ENCODE results near the gene ATG13. TPM values are rescaled to one million over a fixed set of nuclear protein-coding genes. Genes with fewer than 3 reads are reported as not detected.

Gene ATG13
- total RNA-seq, 4 donors from 2014 or later: 33.4 to 76.0 (median 67.0) TPM

- Histone ChIP-seq H3K27me3 (no peaks in the 10 kb centered on the region), H3K36me3 (peaks cover 0 to 35% of the 10 kb centered on the region in 2 donors), H3K9me3 (no peaks in the 10 kb centered on the region), H3K4me3 (no peak overlapping the region), H3K27ac (peak overlapping the region; percentile 74 to 88 (median 77)), H3K4me1 (peaks cover 61 to 67% of the 10 kb centered on the region in 2 donors)
- TF ChIP-seq CTCF (IDR thresholded peaks at IDR 0.05 in 4 of 5, conservative IDR thresholded peaks at IDR 0.05 in 1 of 5): no peak
- no peak for TF ChIP-seq POLR2A (IDR thresholded peaks at IDR 0.05)
- intact Hi-C loops (cut with DNase I; ENCODE audit: low total_unique reads) (loop anchor here (2.0 kb wide), 1 partner anchor 23 kb away; no protein-coding TSS in a partner anchor), in situ Hi-C loops (cut with MboI; ENCODE audit: low sequenced_read_pairs in 4 of 4) (no loop called here)
- ATAC-seq (no peak), DNase-seq (no peak)
These were observed 80.0 kb downstream of the ATG13 start for GRCh38 chr11:46697303-46697702.

GRCh38 chr11:46697723-46698122 is 80.4 kb downstream of the ATG13 start:
- Histone ChIP-seq H3K27ac (peak overlapping the region; percentile 74 to 88 (median 77)), H3K4me3 (no peak overlapping the region), H3K27me3 (no peaks in the 10 kb centered on the region), H3K9me3 (no peaks in the 10 kb centered on the region), H3K36me3 (peaks cover 0 to 37% of the 10 kb centered on the region in 2 donors), H3K4me1 (peaks cover 65 to 70% of the 10 kb centered on the region in 2 donors)
- in situ Hi-C loops (cut with MboI; ENCODE audit: low sequenced_read_pairs in 4 of 4) (no loop called here), intact Hi-C loops (cut with DNase I; ENCODE audit: low total_unique reads) (loop anchor here (2.0 kb wide), 1 partner anchor 23 kb away; no protein-coding TSS in a partner anchor)
- DNase-seq (no peak), ATAC-seq (no peak)
- TF ChIP-seq POLR2A (IDR thresholded peaks at IDR 0.05) (no peak), CTCF (IDR thresholded peaks at IDR 0.05 in 4 of 5, conservative IDR thresholded peaks at IDR 0.05 in 1 of 5) (no peak)

GRCh38 chr11:46698597-46698996 is 81.2 kb downstream of the ATG13 start:
- intact Hi-C loops (cut with DNase I; ENCODE audit: low total_unique reads) (no loop called here), in situ Hi-C loops (cut with MboI; ENCODE audit: low sequenced_read_pairs in 4 of 4) (no loop called here)
- peak overlapping the region in 1 of 4 donors; percentile 91 for H3K4me3 ChIP-seq
- TF ChIP-seq CTCF (IDR thresholded peaks at IDR 0.05 in 4 of 5, conservative IDR thresholded peaks at IDR 0.05 in 1 of 5) (no peak), POLR2A (IDR thresholded peaks at IDR 0.05) (no peak)
- H3K27me3 ChIP-seq: no peaks in the 10 kb centered on the region
- DNase-seq (no peak), ATAC-seq (no peak)
- no peaks in the 10 kb centered on the region for H3K9me3 ChIP-seq
- peaks cover 0 to 40% of the 10 kb centered on the region in 2 donors for H3K36me3 ChIP-seq
- H3K27ac ChIP-seq: peak overlapping the region; percentile 74 to 92 (median 81)
- H3K4me1 ChIP-seq: peaks cover 69 to 70% of the 10 kb centered on the region in 2 donors

GRCh38 chr11:46700241-46701077 is 83.1 kb downstream of the ATG13 start, which contains the start of the genes ARHGAP1 and ZNF408:
Gene ARHGAP1, minus strand, starts transcription at chr11:46700619. Its CDS starts 4,512 bp downstream, at chr11:46696107.
Gene ZNF408, plus strand, starts transcription at chr11:46701031. Its CDS starts 17 bp downstream, at chr11:46701048.
- intact Hi-C loops (cut with DNase I; ENCODE audit: low total_unique reads) (loop anchor here (5.0 to 10.0 kb wide), 2 partner anchors 338 to 474 kb away; partner anchors contain the start of gene ARFGAP2), in situ Hi-C loops (cut with MboI; ENCODE audit: low sequenced_read_pairs in 4 of 4) (no loop called here)
- TF ChIP-seq POLR2A (IDR thresholded peaks at IDR 0.05) (peak; percentile 88 to 90), CTCF (IDR thresholded peaks at IDR 0.05 in 4 of 5, conservative IDR thresholded peaks at IDR 0.05 in 1 of 5) (no peak)
- Histone ChIP-seq H3K27ac (peak within 1 kb of the TSS; percentile 88 to 100 (median 94)), H3K4me3 (peak within 1 kb of the TSS; percentile 70 to 99 (median 93)), H3K4me1 (peaks cover 60 to 62% of the 10 kb centered on the region in 2 donors), H3K27me3 (no peaks in the 10 kb centered on the region), H3K36me3 (peaks cover 0 to 39% of the 10 kb centered on the region in 2 donors), H3K9me3 (no peaks in the 10 kb centered on the region)
- DNase-seq (peak; percentile 99), ATAC-seq (peak; percentile 88 to 92)

Data from gastrocnemius medialis (tissue), 4 donors.